ENCODE results near the gene SRPK2. TPM values are rescaled to one million over a fixed set of nuclear protein-coding genes. Genes with fewer than 3 reads are reported as not detected.

Gene SRPK2
- total and polyA plus RNA-seq, 2 of the 13 experiments (the other 11 are each of a cell fraction or from before 2014, with no cell fraction given), result 10.1 to 22.3 TPM

- FAIRE-seq (no peak), ATAC-seq (no peak), DNase-seq (ENCODE audit: low spot score) (no peak)
- no peaks in the 10 kb centered on the region for H3K9me3 ChIP-seq (ENCODE audit: low read length)
- no peaks in the 10 kb centered on the region for H3K36me3 ChIP-seq (replicated peaks in 1 of 2; ENCODE audit: control insufficient read depth in 1 of 2, insufficient read depth in 2 of 2, low read length in 2 of 2)
- H4K20me1 ChIP-seq (ENCODE audit: insufficient read depth, low read length), result peaks cover 14% of the 10 kb centered on the region
- no peak overlapping the region for H3K9ac ChIP-seq (ENCODE audit: insufficient read depth, low read depth, low read length)
- CTCF ChIA-PET (ENCODE audit: low intra/inter-chr PET ratio, low total read pairs), result no interaction called here
- peaks cover 54% of the 10 kb centered on the region for H3K79me2 ChIP-seq (ENCODE audit: insufficient read depth, low read length)
- POLR2A ChIA-PET, result no interaction called here
- TF ChIP-seq STAG1 (CRISPR knock-in tag; IDR thresholded peaks at IDR 0.05) (no peak), HNF4A (CRISPR knock-in tag; IDR thresholded peaks at IDR 0.05) (no peak), KAT8 (CRISPR knock-in tag; IDR thresholded peaks at IDR 0.05) (no peak), PAXIP1 (CRISPR knock-in tag; conservative IDR thresholded peaks at IDR 0.05) (no peak)
- intact Hi-C loops (cut with micrococcal nuclease; ENCODE audit: unreplicated experiment), result no loop called here
- WGBS (ENCODE audit: low lambda C conversion rate), result 75% methylated on average over 3 of the region's 3 CpGs
- H3K27me3 ChIP-seq (ENCODE audit: control insufficient read depth in 1 of 2, insufficient read depth in 2 of 2, low read length in 2 of 2), result no peaks in the 10 kb centered on the region
- H3K4me2 ChIP-seq (ENCODE audit: low read depth, low read length), result no peak overlapping the region
- no TSS peak for BruUV-seq (replicated peaks)
- H3K27ac ChIP-seq (ENCODE audit: extremely low read length, insufficient read depth, low read length), result no peak overlapping the region
- in situ Hi-C loops (cut with HindIII; ENCODE audit: extremely low pct_ligation_motif_present, low pct_unique_long_range_greater_than_20kb), result no loop called here
- peaks cover 62% of the 10 kb centered on the region for H3K4me1 ChIP-seq (ENCODE audit: insufficient read depth, low read length)
- no peak overlapping the region for H3K4me3 ChIP-seq (replicated peaks in 1 of 3; ENCODE audit: insufficient read depth in 1 of 3, low read depth in 2 of 3, low read length in 3 of 3)
- H2AFZ ChIP-seq (ENCODE audit: low read length), result no peak overlapping the region
These were observed 18.8 kb downstream of the SRPK2 start for GRCh38 chr7:105369944-105370343.

GRCh38 chr7:105367458-105367857 lies 21.3 kb downstream of the SRPK2 start:
- Histone ChIP-seq H3K27me3 (ENCODE audit: control insufficient read depth in 1 of 2, insufficient read depth in 2 of 2, low read length in 2 of 2) (no peaks in the 10 kb centered on the region), H2AFZ (ENCODE audit: low read length) (no peak overlapping the region), H3K9me3 (ENCODE audit: low read length) (no peaks in the 10 kb centered on the region), H3K27ac (ENCODE audit: extremely low read length, insufficient read depth, low read length) (no peak overlapping the region), H3K4me3 (replicated peaks in 1 of 3; ENCODE audit: insufficient read depth in 1 of 3, low read depth in 2 of 3, low read length in 3 of 3) (no peak overlapping the region), H3K79me2 (ENCODE audit: insufficient read depth, low read length) (peaks cover 46% of the 10 kb centered on the region), H4K20me1 (ENCODE audit: insufficient read depth, low read length) (peaks cover 17% of the 10 kb centered on the region), H3K9ac (ENCODE audit: insufficient read depth, low read depth, low read length) (no peak overlapping the region), H3K36me3 (replicated peaks in 1 of 2; ENCODE audit: control insufficient read depth in 1 of 2, insufficient read depth in 2 of 2, low read length in 2 of 2) (no peaks in the 10 kb centered on the region), H3K4me1 (ENCODE audit: insufficient read depth, low read length) (peaks cover 70% of the 10 kb centered on the region), H3K4me2 (ENCODE audit: low read depth, low read length) (no peak overlapping the region; the same call in 1 of the 2 replicates)
- FAIRE-seq (no peak), ATAC-seq (peak; percentile 87), DNase-seq (ENCODE audit: low spot score) (peak; percentile 58)
- 40% methylated on average over 2 of the region's 2 CpGs for WGBS (ENCODE audit: low lambda C conversion rate)
- in situ Hi-C loops (cut with HindIII; ENCODE audit: extremely low pct_ligation_motif_present, low pct_unique_long_range_greater_than_20kb) (no loop called here), intact Hi-C loops (cut with micrococcal nuclease; ENCODE audit: unreplicated experiment) (no loop called here)
- CTCF ChIA-PET (ENCODE audit: low intra/inter-chr PET ratio, low total read pairs), result no interaction called here
- BruUV-seq (replicated peaks), result no TSS peak
- POLR2A ChIA-PET, result interaction anchor here (1.4 kb wide), 1 partner anchor 14 kb away, joined by 3 read pairs; no protein-coding TSS in a partner anchor
- TF ChIP-seq ISL2 (CRISPR knock-in tag; IDR thresholded peaks at IDR 0.05), result 0 out of 2 replicates have a peak, but pooled peaks have one; percentile 32
- TF ChIP-seq ZNF121 (CRISPR knock-in tag; IDR thresholded peaks at IDR 0.05), result peak; percentile 39
- TF ChIP-seq TFDP2 (CRISPR knock-in tag; IDR thresholded peaks at IDR 0.05), result no peak
- peak in 1 of 2 experiments; percentile 33; a peak in 1 of 4 replicates for TF ChIP-seq EP300 (IDR thresholded peaks at IDR 0.05; ENCODE audit: low read depth in 2 of 2, low read length in 2 of 2)
- no peak for TF ChIP-seq EP300 (CRISPR knock-in tag; IDR thresholded peaks at IDR 0.05; ENCODE audit: borderline replicate concordance)
- TF ChIP-seq ZBTB42 (CRISPR knock-in tag; IDR thresholded peaks at IDR 0.05), result no peak
- peak; percentile 65 for TF ChIP-seq GATAD2A (CRISPR knock-in tag; IDR thresholded peaks at IDR 0.05)
- peak; percentile 26; the same call in 1 of the 2 replicates for TF ChIP-seq SAP130 (CRISPR knock-in tag; IDR thresholded peaks at IDR 0.05; ENCODE audit: low read depth)
- no peak for TF ChIP-seq SOX6 (IDR thresholded peaks at IDR 0.05)
- peak; percentile 43; the same call in 1 of the 2 replicates for TF ChIP-seq SOX6 (CRISPR knock-in tag; IDR thresholded peaks at IDR 0.05)
- peak; percentile 38; the same call in 1 of the 3 replicates for TF ChIP-seq MXI1 (IDR thresholded peaks at IDR 0.05; ENCODE audit: borderline replicate concordance, low read depth, low read length)

Measured in HepG2 (cell line).